AML-193 (cell line): Measurements from ENCODE around the gene IQSEC1.
A peak's percentile ranks its signal among the peaks of the same experiment; 100 is the strongest.
"Not testable (repeated sequence)": the region's sequence is repeated elsewhere in the genome, so short reads cannot be mapped to it uniquely, and the experiment has no call there.

Experiments used
- DNase-seq, 2 experiments: peaks; one replicate each; lab custom pipeline; 2025; lab: John Stamatoyannopoulos, UW

The IQSEC1 gene

DNA sequence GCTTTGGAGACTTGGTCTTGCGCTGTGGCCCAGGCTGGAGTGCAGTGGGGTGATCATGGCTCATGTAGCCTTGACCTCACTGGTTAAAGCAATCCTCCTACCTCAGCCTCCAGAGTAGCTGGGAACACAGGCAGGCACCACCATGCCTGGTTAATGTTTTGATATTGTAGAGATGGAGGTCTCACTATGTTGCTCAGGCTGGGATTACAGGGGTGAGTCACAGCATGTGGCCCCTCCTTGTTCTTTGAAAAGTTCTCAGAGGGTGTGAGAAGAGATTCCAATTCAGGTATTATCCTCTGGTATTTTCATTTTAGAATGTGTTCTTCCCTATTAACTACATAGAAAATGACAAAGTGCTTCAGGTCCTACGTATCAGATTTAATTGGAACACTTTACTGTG lies 180.0 kb downstream of the IQSEC1 start:
- DNase-seq, result no peak

DNA sequence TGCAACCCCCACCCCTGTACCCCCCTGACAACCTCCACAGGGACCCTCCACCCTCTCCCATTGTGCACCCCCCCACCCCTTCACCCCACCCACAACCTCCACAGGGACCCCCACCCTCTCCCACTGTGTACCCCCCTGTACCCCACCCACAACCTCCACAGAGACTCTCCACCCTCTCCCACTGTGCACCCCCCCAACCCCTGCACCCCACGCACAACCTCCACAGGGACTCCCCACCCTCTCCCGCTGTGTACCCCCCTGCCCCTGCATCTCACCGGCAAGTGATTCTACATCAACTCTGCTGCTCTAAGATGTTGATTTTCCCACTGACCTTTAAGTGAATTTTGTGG lies 180.4 kb downstream of the IQSEC1 start:
- DNase-seq, result no peak

DNA sequence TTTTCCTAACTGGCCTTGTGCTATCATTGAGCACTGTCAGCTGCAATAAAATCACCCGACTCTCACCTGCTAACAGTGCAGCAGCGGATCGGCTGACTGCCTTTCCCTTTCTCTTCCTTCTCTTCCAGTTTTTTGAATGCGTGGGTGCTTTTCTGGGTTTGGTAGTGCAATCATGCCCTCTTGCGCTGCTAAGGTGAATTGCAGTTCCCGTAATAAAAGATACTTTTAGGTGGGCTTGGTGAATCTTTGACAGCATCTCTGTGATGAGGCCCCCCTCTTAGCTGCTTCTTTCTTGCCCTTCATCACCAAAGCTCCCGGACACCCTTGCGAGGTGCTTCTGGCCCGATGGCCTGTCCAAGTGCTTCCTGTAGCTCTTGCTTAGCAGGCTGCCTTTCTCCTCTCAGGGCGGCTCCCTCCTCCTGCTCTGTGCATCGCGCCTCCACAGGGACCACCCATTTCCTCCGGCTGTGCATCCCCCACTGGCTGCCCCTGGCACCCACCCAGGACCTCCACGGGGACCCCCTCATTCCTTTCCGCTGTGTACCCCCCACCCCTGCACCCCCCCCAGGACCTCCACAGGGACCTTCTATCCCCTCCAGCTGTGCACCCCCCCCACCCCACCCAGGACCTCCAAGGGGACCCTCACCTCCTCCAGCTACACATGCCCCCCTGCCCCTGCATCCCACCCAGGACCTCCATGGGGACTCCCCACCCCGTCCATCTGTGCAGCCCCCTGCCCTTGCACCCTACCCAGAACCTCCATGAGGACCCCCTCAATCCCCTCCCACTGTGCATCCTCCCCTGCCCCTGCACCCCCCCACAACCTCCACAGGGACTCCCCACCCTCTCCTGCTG lies 181.0 kb downstream of the IQSEC1 start:
- DNase-seq, result peak; percentile 55 to 67

DNA sequence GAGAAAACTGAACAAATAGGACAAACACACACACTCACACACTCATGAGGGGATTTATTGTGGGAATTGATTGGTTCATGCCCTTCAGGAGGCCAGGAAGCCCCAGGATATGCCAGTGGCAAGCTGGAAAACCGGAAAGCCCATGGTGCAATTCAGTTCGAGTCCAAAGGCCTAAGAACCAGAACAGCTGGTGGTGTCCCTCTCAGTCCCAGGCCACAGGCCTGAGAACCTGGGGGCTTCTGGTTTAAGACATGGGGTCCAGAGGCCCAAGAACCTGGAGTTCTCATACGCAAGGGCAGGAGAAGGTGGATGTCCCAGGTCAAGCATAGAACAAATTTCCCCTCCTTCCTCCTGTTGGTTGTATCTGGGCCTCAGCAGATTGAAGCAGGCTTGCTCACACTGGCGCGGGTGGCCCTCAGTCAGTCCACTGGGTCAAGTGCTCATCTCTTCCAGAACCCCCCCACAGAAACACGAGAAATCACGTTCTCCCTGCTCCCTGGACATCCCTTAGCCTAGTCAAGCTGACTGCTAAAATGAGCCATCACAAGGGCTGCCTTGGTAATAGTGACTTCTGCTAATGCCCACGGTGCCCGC lies 181.7 kb downstream of the IQSEC1 start:
- DNase-seq, result no peak

DNA sequence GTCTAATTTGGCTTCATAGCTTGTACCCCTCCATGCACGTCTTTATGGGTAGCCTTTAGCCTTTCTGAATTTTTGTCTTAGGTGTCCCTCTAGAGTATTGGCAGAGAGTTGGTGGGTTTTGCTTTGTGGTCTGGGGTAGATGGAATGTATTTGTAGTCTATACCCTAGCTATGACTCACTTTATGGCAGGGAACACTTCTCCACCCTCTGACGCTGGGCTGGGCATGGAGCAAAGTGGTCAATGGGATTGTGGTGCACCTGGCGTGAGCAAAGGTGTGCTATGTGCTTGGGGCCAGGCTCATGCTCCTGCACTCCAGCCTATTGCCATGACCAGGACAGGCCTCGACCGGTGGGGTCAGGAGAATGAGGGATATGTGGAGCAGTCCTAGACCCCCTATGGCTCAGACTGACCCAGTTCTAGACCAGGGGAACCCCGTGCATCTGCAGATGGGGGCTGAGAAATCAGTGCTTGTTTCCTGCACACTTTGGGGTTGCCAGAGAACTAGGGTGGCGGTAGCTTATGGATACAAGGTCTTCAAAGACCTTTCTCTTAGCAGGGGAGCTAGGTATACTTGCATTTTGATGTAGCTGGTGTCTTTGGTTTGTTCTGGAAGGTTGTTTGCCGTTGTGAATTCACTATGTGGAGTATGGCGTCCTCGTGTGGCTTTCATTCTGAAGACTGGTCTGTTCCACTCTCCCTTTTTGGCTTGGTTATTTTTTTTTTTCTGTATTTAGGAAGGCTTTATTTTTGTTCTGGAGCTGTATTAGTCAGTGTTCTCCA lies 182.4 kb downstream of the IQSEC1 start:
- no peak for DNase-seq

DNA sequence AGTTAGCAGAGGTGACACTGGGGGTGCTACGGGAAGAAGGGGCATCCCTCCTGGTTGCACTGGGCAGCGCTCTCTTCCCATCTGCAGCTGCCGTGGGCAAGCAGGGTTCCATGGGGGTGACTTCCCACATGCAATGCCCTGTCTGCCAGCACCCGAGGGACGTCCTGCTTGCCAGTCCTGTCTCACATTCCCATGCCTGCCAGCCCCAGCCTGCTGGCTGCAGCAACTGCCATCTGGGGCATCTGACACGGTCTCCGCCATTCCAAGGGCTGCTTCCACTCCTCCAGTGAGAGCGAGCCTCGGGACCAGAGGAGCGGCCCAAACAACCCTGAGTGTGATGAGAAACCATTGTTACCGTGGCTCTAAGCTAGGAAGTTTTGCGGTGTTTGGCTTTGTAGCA lies 186.5 kb downstream of the IQSEC1 start:
- DNase-seq, result no peak

DNA sequence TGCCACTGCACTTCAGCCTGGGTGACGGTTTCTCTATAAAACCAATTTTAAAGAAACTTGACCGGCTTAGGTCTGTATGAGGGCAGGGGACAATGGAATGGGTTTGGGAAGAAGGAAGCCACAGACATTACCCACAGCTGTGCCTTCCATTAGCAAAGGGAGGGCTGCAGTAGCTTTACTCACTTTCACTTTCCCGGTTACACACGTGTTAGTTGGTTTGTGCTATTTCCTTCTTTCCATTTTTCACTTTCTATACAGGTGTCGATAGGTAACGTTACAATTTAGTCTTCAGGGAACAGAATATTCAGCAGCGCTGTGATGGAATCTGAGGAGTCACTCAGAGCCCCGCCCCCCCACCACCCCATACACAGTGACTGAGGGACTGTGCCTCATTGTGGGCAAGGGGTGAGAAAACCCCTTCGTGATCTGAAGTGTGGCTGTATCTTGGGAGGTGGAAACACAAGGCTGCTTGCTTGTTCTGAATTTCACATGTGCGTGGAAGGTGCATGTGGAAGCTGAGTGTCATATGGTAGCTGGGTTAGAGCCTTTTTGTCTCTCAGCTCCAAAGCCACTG lies 187.0 kb downstream of the IQSEC1 start:
- DNase-seq, result no peak

DNA sequence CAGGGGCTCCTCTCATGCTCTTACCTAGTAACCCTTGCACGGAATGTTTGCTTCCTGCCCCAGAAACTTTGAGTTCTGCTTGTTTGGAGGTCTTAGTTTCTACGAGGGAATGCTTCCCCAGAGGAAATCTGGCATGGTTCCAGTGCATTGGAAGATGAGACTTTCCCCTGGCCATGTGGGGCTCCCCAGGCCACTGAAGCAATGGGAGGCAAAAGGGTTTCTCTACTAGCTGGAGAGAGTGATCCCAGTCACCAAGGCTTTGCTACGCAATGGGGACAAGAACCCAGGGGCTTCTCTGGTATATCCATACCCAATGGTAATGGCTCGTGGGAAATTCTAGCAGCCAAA lies 187.7 kb downstream of the IQSEC1 start:
- no peak for DNase-seq

DNA sequence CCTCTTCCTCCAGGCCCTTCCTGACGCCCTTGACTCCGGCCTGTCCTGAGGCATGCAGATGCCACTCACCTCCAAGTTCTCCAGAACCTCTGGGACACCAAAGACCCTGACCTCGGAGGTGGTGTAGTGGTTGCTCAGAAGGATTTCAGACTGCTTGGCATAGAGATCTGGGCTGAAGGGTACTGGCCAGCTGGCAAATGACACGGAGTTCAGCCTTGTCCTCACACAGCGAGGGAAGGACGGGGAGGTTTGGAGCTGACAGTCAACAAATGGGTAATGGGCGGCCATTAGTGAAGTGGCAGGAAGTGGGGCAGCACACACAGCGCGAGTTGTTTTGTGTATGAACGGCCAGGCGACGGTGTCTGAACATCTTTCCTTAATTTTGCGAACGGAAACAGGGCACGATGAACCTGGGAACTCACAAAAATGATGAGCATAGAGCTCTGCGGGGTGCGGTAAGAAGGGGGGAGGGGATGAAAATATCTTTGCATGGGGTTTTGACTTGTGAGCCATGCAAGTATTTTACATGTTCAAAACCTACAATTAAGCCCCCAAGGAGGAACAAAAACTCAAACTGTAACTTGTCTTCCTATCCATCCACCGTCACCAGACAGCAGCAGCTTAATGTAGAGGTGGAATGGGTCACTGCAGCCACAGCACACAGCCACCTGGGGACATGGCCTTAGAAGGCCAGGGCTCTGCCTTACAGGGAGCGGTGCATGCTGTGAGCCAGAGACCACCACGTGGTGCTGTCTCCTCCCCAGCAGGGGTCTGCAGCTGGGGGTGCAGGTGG lies 188.2 kb downstream of the IQSEC1 start:
- DNase-seq, result no peak

DNA sequence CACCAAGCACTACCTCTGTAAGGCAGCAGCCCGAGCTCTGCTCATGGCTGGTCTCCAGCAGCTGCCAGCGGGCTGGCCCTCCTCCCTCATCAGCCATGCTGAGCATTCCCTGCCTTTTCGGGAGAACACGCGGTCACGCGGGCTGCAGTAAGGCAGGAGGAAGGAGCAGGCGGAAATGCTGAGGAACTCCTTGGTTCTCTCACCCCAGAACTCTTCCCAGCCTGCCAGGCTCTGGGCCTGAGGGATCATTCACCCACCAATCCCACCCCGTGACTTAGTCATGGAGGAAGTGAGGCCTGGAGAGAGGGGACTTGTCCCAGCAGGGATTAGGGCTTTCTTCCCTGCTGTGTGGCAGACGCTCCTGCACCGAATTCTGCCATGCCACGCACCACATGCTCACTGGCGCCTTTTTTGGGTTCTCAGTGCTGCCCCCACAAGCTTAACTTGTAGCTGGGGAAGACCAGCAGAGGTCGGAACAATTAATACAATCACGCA lies 189.0 kb downstream of the IQSEC1 start:
- no peak for DNase-seq

DNA sequence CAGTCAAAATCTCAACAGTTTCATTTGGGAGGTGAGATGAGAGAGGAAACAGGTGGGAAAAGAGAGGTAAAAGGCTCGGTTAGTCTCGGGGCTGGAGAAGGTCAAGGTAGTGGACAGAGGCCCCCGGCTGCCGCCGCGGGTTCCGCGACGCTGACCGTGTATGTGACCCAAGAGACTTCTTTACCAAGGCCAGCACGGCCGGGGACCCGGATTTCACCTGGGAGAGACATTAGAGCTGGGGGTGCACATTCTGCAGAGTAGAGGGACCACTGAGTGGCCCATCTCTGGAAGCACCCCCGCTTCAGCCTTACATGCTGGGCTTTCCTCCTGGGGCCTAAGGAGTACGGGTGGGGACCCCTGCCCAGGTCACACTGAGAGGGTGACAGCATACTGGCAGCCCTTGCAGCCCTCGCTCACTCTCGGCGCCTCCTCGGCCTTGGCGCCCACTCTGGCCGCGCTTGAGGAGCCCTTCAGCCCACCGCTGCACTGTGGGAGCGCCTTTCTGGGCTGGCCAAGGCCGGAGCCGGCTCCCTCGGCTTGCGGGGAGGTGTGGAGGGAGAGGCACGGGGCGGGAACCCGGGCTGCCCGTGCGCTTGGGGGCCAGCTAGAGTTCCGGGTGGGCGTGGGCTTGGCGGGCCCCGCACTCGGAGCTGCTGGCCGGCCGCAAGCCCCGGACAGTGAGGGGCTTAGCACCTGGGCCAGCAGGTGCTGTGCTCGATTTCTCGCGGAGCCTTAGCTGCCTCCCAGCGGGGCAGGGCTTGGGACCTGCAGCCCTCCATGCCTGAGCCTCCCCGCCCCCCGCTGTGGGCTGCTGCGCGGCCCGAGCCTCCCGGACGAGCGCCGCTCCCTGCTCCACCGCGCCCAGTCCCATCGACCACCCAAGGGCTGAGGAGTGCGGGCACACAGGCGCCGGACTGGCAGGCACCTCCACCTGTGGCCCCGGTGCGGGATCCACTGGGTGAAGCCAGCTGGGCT lies 190.6 kb downstream of the IQSEC1 start:
- no peak for DNase-seq

DNA sequence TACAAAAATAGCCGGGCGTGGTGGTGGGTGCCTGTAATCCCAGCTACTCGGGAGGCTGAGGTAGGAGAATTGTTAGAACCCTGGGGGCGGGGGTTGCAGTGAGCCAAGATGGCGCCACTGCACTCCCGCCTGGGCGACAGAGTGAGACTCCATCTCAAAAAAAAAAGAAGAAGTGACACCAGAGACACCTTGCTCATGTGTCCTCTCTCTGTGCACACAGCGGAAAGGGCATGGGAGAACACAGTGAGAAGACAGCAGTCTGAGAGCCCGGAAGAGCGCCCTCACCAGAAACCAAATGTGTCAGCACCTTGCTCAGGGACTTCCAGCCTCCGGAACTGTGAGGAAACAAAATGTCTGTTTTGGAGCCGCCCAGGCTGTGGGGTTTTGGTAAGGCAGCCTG lies 191.4 kb downstream of the IQSEC1 start:
- not testable (repeated sequence) for DNase-seq

DNA sequence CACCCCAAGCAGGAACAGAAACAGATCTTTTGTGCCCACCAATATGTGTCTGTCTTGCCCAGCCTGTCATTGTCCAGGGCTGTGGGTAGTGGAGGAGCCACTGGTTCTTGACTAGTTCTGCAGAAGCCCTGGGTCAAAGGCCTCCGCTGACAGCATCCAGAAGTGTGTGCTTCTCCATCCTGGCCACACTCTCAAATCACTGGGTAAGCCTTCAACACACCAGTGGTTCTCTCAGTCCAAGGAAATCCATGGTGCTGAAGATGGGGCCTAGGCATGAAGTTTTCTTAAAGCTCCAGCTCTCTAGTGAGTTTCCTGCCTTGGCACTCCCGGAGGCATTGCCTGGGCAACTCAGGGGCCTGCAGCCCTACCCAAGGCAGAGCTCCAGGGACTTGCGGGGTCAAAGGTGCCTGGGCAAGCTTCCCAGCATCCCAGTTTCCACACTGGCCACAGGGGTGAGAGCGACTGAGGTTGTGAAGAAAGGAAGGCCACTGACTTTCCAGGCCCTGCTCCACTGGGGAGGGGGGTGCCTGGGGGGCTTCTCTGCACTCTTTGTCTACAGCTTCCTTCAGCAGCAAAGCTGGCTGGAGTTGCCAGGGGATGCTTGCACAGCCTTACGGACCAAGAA lies 193.9 kb downstream of the IQSEC1 start:
- DNase-seq, result no peak

DNA sequence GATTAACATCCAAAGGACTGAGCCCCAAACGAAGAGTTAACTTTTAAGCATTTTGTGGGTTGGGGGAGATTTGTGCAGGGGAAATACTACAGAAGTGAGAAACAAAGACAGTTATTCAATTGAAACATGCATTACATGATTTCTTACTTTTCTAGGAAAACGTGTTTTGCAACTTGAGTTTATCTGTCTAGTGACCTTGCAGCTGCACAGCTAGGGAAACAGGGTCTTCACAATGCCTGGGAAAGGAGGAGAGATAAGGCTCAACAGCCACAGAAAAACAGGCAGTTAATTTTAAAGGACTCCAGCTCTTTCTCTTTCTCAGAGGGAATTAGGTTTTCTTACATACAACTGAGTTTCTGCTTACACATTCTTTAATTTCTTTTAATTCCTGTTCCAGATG lies 194.5 kb downstream of the IQSEC1 start:
- not testable (repeated sequence) for DNase-seq

DNA sequence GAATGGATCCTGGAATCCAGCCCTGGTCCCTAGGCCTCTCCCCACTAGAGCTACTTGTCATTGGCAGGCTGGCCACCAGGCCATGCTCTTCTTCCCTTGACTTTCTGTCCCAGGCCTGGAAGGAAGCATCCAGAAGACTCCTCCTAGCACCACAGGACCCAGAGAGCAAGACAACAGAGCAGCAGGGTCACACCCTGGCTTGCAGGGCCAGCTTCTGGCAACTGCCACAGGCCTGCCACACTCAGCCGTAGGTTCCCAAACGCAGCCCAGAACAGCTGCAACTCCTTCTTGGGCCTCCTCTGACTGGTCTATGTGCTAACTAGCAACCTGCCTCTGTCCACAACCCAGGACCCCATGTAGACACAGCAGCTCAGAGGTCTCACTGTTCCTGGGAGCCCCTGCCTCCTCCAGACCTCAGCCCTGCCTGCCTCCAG lies 195.1 kb downstream of the IQSEC1 start:
- no peak for DNase-seq

DNA sequence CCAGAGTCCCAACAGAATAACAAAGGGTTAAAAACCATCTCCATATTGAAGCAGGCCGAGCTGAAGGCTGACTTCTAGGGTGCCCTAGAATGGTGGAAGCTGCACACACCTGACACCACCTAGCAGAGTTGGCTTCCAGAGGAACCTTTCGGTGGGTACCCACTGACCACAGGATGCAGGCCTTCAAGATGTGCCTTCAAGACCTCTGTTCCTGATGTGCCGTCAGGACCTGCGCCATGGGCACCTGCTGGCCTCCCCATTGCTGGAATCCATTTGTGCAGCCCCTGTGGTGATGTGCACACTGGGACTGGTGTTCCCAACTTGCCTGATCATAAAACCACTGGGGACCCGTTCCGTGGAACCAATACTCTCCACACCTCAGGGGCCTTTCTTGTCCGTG lies 196.2 kb downstream of the IQSEC1 start:
- no peak for DNase-seq

DNA sequence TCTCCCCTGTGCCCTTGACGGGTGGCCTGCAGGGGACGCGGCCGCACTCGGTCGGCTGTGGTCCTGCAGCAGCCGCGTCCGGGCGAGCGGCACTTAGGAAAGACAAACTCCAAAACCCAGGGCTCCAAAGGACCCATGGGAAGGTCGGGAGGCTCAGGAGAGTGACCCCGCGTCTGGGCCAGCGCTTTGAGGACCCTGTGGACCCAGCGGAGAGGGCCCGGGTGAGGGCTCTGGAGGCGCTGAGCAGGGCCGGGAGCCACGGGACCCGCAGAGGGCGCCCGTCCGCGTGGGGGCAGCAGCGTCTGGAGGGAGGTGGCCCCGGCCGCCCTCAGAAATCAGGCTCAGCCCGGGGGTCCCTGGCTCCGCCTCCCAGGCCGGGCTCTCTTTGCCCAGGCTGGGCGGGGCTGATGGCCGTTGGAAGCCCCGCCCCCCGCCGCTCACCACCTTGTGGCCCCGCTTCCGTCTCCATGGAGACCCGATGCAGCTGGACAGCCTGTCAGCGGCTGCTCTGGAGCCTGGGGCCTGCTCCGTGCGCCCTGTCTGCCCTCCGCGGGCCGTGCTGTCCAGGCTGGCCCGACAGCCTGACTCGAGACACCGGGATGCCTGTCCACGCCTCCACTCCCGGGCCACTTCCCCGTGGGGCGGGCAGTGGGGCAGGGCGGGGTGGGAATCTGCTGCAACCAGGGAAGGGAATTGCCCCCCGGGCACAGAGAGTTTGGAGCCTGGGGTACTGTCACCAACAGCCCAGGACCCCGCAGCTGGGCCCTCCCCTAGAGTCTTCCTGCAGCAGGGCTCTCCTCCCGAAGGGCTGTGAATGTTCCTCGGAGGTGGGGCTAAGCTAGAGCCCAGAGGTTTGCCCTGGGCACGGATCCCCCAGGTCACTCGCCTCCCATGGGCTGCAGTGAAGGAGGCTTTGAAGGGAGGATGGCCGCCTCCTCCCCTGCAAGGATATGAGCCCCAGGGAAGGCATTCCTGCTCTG lies 197.1 kb downstream of the IQSEC1 start:
- no peak for DNase-seq

DNA sequence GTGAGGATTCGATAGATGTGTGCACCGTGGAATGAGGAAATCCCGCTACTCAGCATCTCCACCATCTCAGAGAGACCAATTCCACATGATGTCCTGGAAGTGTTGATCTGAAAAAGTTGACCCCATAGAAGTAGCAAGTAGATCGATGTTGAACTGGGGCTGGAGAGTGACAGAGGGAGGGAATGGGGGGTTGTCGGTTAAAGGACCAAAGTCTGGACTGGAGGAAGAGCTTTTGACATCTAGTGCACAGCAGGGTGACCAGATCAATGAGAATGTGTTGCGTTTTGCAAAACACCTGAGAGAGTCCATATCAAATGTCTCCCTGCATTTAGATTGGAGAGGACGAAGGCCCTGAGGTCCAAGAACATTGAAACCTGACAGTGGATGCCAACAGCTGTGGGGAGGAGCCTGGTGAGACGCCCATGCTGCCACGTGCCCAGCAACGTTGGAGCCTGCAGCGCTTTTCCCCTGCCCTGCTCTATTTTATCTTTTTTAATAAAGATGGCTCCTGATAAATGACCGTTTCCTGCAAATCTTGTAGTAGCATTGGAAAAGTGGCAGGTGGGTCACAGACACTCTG lies 201.7 kb downstream of the IQSEC1 start:
- no peak for DNase-seq
